ENCODE data around the gene SPEF1.
"Not testable (repeated sequence)": the region's sequence is repeated elsewhere in the genome, so short reads cannot be mapped to it uniquely, and the experiment has no call there.

SPEF1 gene

DNA sequence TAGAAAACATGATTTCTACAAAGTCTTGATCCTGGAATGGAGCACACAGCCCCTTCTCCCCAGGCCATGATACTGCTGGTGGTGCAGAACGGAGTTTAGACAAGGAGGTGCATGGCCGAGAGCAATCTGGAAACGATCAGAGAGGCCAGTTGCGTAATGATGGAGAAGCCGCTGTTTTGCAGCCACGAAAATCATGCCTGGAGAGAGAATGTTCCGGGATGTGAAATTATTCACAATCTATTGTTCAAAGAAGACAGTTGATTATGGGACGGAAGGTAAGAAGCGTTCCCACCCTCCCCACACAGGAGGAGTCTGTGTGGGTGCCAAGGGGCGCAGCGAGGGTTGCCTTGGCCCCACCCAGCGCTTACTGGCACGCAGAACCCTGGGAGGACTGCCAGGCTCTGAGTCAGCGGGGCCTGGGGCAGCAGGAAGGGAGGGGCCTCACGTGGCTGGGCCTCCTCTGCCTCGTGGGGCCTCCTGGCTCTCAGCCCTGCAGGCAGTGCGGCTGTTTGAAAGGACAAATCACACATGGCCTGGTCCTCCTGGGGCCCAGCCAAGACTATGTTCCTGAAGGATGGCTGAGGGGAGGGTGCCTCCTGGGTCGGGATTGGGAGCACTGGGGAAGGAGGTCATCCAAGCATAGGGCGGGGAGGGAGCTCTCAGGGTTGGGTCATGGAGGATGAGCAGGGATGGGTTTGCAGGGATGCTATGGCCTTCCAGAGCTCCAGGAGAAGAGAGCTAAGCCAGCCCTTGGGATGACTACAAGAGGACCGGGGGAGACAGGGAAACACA, 30.4 kb upstream of the SPEF1 start:
- DNase-seq (ENCODE audit: low read depth in 2 of 3, low spot score in 1 of 3) = peak; percentile 81 to 88 (median 88)

DNA sequence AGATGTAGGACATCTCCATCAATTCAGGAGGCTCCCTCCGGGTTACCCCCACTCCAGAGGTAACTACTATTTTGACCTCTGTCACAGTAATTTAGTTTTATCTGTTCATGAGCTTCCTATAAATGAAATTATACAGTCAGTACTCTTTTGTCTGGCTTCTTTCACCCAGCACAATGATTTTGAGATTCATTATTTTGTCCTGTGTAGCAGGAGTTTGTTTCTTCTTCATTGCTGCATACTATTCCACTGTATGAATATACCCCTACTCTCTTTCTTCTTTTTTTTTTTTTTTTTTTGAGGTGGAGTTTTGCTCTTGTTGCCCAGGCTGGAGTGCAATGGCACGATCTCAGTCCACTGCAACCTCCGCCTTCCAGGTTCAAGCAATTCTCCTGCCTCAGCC, 27.3 kb upstream of the SPEF1 start:
- DNase-seq (ENCODE audit: low read depth in 2 of 3, low spot score in 1 of 3) = no peak

DNA sequence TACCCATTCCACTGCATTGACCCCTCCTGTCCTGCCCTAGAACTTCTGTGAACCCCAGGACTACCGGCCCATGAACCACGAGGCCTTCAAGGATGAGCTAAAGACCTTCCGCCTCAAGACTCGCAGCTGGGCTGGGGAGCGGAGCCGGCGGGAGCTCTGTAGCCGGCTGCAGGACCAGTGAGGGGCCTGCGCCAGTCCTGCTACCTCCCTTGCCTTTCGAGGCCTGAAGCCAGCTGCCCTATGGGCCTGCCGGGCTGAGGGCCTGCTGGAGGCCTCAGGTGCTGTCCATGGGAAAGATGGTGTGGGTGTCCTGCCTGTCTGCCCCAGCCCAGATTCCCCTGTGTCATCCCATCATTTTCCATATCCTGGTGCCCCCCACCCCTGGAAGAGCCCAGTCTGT, 23.5 kb upstream of the SPEF1 start:
- DNase-seq (ENCODE audit: low read depth in 2 of 3, low spot score in 1 of 3) = no peak

DNA sequence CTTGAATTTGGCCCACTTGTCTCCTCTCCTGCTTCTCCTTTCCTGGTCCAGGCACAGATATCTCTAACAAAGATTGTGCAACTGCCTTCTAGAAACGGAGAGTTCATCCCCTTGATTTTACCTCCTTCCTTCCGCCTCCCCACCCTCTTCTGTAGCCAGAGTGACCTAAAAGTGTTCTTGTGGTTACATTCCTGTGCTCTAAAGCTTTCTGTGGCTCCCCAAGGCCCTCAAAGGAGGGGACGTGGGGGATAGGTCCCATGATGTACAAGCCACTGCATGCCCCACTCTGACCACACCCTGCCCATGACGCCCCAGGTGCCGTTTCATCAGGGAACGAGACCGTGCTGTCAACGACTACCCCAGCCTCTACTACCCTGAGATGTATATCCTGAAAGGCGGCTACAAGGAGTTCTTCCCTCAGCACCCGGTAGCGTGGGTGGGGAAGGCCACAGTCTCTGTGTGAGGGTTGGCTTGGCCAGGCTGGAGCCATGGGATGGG, 23.1 kb upstream of the SPEF1 start:
- DNase-seq (ENCODE audit: low read depth in 2 of 3, low spot score in 1 of 3) = no peak

DNA sequence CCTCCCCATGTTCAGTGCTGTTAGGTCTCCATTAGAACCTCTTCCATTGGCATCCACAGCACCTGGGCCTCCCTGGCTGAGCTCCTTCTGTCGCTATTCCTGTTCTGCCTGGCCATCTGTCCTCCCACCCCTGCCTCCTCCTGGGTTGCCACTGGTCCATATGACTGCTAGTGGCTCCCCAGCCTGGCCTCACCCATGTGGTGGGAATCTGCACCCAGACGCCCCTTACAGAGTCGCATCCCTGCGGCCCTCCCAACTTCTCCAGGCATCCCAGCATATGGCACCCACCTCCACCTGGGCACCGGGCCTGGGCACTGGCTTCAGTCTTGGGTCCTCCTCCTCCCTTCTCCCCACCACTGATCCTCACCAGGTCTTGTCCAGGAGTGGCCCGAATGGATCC, 22.6 kb upstream of the SPEF1 start:
- no peak for DNase-seq (ENCODE audit: low read depth in 2 of 3, low spot score in 1 of 3)

DNA sequence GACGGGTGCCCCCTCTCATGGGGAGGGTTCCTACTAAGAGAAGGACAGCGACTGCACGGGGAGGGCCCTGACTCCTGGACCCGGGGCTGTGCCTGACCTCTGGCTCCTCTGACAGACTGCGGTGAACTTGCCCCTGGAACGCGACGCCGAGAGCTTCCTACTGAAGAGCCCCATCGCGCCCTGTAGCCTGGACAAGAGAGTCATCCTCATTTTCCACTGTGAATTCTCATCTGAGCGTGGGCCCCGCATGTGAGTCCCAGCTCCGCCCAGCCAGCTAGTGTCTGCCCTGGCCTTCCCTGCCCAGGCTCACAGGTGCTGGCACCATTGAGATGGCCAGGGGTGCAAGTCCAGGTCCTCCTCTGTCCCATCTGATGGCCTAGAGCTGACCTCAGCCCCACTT, 22.0 kb upstream of the SPEF1 start:
- DNase-seq (ENCODE audit: low read depth in 2 of 3, low spot score in 1 of 3) = no peak

DNA sequence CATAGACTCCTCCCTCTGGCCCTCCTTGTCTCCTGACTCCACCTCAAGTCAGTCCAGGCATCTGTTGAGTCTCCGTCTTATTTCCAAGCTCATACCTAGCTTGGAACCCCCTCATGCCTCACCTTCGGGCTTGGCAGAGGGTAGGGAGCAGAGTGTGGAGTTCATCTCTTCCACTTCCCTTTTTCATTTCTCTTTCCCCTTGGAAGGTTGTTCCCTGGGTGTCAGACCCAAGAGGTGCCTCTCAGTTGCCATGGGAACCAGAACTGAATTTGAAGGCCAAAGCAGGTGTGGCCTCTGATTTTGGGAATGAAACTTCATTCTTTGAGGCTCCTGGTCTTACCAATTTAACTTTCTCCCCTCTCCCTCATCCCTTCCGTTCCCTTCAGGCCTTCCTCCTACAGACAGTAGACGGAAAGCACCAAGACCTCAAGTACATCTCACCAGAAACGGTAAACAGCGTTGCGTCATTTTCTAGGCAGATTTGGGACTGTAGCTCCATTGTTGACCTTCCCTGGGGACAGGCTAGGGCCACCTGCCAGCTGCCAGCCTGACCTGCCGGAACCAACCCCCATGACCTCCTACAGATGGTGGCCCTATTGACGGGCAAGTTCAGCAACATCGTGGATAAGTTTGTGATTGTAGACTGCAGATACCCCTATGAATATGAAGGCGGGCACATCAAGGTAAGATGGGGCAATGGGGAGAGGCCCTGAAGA, 21.4 kb upstream of the SPEF1 start:
- no peak for DNase-seq (ENCODE audit: low read depth in 2 of 3, low spot score in 1 of 3)

DNA sequence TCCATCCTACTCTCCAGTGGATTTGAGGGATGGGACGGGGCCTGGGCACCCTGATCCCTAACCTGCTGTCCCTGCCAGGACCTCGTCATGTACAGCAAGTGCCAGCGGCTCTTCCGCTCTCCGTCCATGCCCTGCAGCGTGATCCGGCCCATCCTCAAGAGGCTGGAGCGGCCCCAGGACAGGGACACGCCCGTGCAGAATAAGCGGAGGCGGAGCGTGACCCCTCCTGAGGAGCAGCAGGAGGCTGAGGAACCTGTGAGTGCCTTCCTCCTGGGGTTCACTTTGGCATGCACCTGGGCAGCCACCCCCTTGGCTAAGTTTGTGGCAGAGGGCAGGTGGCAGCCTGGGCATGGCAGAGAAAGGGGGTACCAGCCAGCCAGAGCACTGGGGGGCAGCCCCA, 20.6 kb upstream of the SPEF1 start:
- DNase-seq (ENCODE audit: low read depth in 2 of 3, low spot score in 1 of 3) = no peak

DNA sequence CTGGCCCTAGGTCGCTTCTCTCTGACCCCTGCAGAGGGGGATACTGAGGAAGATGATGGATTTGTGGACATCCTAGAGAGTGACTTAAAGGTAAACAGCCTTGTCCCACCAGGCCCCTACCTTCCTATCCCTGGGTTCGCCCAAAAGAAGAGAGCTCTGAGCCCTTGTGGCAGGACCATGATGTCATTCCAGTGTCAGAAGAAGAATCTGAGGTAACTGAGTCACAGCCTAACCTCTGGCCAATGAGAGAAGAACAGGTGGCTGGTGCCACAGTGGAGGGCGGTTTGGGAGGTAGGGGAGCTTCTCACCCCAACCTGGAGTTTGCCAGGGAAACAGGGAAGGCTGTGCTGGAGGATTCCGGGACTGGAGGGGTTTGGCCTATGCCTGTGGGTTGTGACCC, 20.1 kb upstream of the SPEF1 start:
- DNase-seq (ENCODE audit: low read depth in 2 of 3, low spot score in 1 of 3) = no peak

DNA sequence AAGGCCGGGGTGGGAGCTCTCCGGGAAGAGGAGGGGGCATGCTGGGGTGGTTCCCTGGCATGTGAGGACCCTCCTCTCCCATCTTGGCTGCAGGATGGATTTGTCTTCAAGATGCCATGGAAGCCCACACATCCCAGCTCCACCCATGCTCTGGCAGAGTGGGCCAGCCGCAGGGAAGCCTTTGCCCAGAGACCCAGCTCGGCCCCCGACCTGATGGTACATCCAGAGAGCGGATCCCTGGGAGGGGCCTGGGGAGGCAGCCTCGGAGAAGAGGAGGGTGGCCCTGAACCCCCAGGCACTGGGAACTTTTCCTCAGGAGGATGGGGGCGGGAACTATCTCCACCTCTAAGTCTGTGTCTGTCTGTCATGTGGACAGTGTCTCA, 19.6 kb upstream of the SPEF1 start:
- no peak for DNase-seq (ENCODE audit: low read depth in 2 of 3, low spot score in 1 of 3)

DNA sequence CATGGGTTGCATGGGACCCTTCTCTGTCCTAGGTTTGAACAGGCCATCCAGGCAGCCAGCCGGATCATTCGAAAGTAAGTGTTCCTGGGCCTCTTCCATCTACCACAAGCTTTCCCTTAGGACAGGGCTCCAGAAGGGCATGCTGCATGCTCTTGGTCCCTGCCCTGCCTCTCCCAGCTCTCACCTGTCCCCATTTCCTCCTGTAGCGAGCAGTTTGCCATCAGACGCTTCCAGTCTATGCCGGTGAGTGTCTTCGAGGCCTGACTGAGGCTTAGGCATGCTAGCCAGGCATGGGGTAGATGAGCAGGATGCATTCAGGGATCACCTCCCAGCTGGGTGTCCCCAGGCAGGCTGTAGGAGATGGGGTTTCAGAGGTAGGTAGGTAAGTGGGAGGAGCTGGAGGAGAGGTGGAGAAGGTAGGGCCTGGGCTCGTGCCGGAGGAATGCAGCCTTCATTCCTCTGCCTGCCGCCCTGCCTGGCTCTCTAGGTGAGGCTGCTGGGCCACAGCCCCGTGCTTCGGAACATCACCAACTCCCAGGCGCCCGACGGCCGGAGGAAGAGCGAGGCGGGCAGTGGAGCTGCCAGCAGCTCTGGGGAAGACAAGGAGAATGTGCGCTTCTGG, 19.1 kb upstream of the SPEF1 start:
- DNase-seq (ENCODE audit: low read depth in 2 of 3, low spot score in 1 of 3) = no peak

DNA sequence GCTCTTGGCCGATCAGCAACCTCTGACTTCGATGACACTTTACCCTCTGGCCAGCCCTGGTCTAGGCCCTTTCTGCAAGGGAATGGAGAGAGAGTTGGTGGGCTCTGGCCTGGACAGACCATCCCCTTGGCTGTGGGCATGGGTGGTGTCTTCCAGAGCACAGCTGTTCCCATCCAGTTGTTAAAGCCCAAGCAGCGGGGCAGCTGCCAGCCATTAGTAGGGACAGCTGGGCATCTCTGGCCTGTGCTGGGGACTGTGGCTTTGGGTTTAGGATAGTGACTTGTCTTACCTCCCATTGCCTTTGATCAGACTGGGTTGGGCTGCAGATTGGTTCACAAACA, 17.6 kb upstream of the SPEF1 start:
- no peak for DNase-seq (ENCODE audit: low read depth in 2 of 3, low spot score in 1 of 3)

DNA sequence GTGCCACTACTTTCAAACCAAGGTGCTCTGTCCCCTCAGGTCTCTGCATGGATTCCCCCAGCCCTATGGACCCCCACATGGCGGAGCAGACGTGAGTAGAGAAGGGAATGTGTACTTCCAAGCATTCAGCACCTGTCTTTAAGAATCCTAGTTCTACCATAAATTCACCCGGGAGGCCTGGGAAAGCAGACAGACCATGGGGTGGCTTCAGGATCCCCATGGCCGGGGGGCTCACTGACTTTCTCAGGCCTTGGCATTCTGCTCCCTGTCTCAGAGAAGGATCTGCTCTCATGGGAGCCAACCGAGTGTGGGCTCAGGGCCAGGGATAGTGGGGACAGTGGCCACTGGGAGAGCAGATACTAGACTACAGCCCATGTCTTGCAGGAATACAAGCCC, 17.1 kb upstream of the SPEF1 start:
- no peak for DNase-seq (ENCODE audit: low read depth in 2 of 3, low spot score in 1 of 3)

DNA sequence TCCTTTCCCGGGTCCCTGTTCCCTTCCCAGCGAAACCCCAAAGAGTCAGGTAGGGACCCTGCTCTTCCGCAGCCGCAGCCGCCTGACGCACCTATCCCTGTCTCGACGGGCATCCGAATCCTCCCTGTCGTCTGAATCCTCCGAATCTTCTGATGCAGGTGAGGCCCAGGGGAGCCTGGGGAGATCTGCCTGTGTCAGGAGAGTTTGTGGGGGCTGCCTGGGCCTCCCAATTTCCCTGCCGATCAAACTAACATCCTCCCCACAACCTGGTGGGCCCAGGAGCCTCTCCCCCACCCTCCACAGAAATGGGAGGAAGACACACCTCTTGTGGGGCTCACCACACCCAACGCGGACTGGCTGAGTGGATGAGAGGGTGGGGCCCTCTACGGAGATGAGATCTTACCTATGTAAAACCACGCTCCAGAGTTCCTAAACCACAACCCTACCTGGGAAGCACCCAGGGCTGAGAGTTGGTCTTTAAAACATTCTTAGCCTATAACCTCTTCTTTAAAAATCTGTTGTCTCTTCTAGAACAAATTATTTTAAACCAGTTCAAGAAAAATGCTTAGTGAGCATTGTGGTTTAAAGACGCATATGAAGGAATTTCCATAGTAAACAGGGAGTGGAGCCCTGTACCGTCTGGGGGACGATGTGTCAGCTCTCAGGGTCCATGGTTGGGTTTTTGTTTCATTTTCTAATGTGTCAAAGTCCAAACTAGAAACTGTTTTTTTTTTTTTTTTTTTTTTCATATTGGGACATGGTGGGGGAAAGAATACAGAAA, 16.5 kb upstream of the SPEF1 start:
- no peak for DNase-seq (ENCODE audit: low read depth in 2 of 3, low spot score in 1 of 3)

DNA sequence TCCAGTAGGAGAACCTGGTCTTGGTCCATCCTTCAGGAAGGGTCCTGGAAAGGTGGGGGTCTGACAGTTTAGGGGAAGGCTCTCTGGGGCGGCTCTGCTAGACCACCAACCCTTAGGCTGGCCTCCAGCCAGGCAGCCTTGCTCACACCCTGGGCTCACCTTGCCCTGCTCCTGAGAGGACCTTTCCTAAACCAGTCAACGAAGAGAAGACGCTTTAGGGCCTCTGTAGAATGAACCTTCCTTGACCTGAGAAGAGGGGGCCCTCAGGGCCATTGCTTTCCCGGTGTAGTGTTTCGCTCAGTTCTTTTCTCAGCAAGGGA, 15.9 kb upstream of the SPEF1 start:
- no peak for DNase-seq (ENCODE audit: low read depth in 2 of 3, low spot score in 1 of 3)

DNA sequence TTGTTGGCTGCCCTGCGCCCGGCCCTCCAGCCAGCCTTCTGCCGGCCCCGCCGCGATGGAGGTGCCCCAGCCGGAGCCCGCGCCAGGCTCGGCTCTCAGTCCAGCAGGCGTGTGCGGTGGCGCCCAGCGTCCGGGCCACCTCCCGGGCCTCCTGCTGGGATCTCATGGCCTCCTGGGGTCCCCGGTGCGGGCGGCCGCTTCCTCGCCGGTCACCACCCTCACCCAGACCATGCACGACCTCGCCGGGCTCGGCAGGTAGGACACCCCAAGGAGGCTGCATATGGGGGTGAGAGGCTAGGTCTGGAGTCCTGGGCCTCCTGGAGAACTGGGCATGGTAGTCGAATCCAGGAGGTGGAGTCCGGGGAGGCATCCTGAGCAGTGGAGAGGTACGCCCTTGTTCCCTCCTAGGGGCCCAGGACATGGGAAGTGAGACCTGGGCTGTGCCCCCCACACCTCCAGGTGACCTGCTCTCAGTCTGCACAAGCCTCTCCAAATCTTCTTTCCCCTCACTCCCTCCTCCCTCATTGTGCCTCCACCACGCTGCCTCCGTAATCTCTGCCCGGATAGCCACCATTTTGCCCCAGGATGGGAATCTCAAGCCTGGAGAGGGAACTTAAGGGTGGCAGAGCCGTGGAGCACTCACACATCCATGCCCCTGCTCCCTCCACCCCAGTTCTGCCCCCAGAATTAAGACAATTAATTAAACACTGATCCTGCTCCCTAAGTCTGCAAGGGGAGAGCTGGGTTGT, 15.4 kb upstream of the SPEF1 start:
- no peak for DNase-seq (ENCODE audit: low read depth in 2 of 3, low spot score in 1 of 3)

DNA sequence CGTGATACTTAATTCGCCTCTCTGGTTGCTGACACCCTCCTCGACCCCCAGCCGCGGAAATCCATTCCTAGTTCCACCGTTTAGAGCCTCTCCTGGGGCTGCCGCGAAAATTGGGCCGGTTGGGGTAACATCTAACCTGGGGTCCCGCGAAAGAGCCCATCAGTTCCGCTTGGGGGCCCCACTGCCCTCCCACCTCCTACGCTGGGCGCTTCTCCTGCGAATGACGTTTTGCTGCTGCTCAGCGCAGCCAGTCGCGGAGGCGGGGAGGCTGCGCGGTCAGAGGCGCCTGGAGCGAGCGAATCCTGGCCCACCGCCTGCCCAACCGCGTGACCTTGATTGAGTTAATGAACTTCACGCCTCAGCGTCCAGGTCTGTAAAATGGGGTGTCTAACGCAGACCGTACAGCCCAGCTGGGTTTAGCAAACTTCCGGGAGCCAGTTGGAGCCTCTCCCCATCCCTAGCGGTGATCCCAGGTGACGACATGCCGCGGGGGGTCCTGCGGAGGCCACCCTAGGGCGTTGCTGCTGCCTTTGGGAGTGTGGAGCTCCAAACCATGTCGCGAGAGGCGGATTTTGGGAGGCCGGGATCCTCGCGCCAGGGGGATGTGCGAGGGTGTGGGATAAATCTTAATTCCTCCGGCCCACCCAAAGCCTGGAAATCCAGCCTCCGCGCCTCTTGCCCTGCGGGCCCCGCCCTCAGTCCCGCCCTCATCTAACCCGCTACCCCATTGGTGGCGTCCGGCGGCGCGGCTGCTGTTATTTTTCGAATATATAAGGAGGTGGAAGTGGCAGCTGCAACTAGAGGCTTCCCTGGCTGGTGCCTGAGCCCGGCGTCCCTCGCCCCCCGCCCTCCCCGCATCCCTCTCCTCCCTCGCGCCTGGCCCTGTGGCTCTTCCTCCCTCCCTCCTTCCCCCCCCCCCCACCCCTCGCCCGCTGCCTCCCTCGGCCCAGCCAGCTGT, 14.5 kb upstream of the SPEF1 start, which contains the start of gene CDC25B:
Gene CDC25B (plus strand): TSS at position 800 of the 958 bp plus-strand sequence. CDS start 222 bp downstream, outside the sequence.
- DNase-seq (ENCODE audit: low read depth in 2 of 3, low spot score in 1 of 3) = peak; percentile 83 to 91 (median 86)

DNA sequence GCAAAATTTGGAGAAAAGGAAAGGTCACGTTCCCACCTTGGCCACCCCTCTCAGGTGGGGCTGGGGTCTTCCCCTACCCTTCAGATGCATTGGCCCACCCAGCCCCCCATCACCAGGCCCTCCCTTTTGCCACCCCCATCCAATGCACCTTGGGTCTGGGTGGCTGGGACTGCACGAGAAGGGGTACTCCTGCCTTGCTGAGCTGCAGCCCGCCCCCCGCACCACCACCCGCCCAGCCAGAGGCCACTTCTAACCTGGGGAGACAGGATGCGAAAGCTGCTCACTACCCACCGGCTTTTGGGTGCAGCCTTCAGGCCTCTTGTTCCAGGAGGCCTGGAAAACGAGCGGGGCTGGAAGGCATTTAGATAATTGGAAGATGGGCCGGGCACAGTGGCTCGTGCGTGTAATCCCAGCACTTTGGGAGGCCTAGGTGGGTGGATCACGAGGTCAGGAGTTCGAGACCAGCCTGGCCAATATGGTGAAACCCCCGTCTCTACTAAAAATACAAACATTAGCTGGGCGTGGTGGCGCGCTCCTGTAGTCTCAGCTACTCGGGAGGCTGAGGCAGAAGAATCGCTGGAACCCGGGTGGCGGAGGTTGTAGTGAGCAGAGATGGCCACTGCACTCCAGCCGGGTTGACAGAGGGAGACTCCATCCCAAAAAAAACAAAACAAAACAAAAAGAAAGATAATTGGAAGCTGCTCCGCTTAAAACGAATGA, 13.6 kb upstream of the SPEF1 start:
- DNase-seq (ENCODE audit: low read depth in 2 of 3, low spot score in 1 of 3) = no peak

DNA sequence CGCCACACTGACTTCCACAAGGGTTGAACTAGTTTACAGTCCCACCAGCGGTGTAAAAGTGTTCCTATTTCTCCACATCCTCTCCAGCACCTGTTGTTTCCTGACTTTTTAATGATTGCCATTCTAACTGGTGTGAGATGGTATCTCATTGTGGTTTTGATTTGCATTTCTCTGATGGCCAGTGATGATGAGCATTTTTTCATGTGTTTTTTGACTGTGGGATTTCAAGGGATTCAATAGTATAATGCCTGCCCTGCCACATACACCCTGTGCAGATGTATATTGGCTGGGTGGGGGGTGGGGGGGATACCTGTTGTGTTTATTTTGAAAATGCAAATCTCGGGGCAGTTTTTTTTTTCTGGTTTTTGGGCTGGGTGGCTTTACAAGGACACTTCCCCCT, 12.9 kb upstream of the SPEF1 start:
- DNase-seq (ENCODE audit: low read depth in 2 of 3, low spot score in 1 of 3) = not testable (repeated sequence)
